ENCODE results near the gene CCNH. TPM values are rescaled to one million over a fixed set of nuclear protein-coding genes. Genes with fewer than 3 reads are reported as not detected.

Gene CCNH
- total and polyA plus RNA-seq, 9 of the 15 experiments (the other 6 are each of a cell fraction or from before 2014, with no cell fraction given) = 100 to 213 (median 150) TPM

DNA sequence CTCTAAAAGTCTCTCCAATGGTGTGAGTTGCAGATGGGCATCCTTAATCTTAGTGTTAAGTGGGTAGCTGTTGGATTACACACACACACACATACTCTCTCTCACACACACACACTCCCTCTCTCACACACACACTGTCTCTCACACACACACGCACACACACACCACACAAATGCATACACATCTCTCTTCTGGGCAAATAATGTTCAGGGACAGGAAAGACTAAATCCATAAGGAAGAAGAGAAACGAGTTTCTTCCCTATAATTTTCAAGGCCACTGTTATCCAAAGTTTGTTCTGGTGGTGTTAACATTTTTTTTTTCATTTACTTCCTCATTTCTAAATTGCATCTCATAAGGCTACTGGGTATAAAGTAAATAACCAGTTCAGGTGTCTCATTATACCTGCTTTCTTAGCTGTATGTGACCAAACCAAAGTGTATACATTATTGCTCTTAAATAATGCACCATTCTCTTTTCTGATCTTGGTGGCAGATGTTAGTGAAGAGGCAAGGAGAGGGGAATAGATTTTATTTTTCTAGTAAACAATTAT lies 22.5 kb upstream of the CCNH start (continued):
- TF ChIP-seq FOXJ2 (tag; IDR thresholded peaks at IDR 0.05) = no peak
- TF ChIP-seq SETDB1 (IDR thresholded peaks at IDR 0.05; ENCODE audit: low read length) = no peak
- TF ChIP-seq ZBTB8A (IDR thresholded peaks at IDR 0.05; ENCODE audit: partially characterized antibody) = no peak
- TF ChIP-seq XRCC3 (IDR thresholded peaks at IDR 0.05) = no peak

DNA sequence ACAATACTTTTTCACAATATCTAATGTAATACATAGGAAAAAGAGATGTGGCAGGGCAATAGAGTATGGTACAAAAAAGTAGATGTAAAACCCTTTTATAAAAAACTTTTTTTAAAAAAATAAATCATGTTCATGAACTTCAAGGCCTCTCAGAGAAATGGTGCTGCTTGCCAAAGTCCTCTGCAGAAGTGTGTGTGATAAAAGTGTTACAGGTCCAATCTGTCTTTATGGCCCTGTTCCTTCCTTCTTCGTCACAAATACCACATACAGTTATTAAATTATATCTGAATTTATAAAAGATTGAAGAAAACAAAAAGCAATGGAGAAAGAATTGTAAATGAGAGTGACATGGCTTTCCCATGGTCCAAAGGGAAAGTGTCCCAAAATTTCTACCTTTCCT lies 21.7 kb upstream of the CCNH start:
- no peaks in the 10 kb centered on the region for H3K79me2 ChIP-seq (ENCODE audit: control insufficient read depth, insufficient read depth, low read length)
- no peaks in the 10 kb centered on the region for H3K9me3 ChIP-seq (replicated peaks; ENCODE audit: control insufficient read depth, insufficient read depth, low read depth, low read length)
- intact Hi-C loops (cut with micrococcal nuclease) (no loop called here), in situ Hi-C loops (cut with MboI) (no loop called here)
- no peak for ATAC-seq
- no peak for DNase-seq (ENCODE audit: extremely low read depth in 1 of 4, low spot score in 3 of 4)
- H3K4me1 ChIP-seq (replicated peaks in 1 of 2; ENCODE audit: control insufficient read depth in 2 of 2, insufficient read depth in 2 of 2, low read length in 2 of 2) = no peaks in the 10 kb centered on the region
- H3K36me3 ChIP-seq (ENCODE audit: control insufficient read depth, insufficient read depth, low read length) = no peaks in the 10 kb centered on the region
- ChIA-PET POLR2A (no interaction called here), CTCF (ENCODE audit: low intra/inter-chr PET ratio) (no interaction called here)
- H2AFZ ChIP-seq (ENCODE audit: low read depth, low read length) = no peak overlapping the region
- FAIRE-seq = no peak
- H4K20me1 ChIP-seq (replicated peaks; ENCODE audit: control insufficient read depth, insufficient read depth, low read length) = no peaks in the 10 kb centered on the region
- no peak overlapping the region for H3K27ac ChIP-seq (ENCODE audit: extremely low read depth, low read depth, low read length)
- H3K9ac ChIP-seq (ENCODE audit: insufficient read depth in 1 of 2, low read depth in 2 of 2, low read length in 2 of 2) = no peak overlapping the region
- no peaks in the 10 kb centered on the region for H3K27me3 ChIP-seq (ENCODE audit: control insufficient read depth in 2 of 2, insufficient read depth in 2 of 2, low read length in 2 of 2)
- 0% methylated on average over 1 of the region's 1 CpG for WGBS (ENCODE audit: insufficient coverage, low coverage, missing lambda C conversion rate)
- TF ChIP-seq ETV1 (tag; conservative IDR thresholded peaks at IDR 0.05; ENCODE audit: low read depth) (no peak), CEBPG (CRISPR knock-in tag; IDR thresholded peaks at IDR 0.05) (no peak), CEBPG (tag; conservative IDR thresholded peaks at IDR 0.05 in 1 of 2, IDR thresholded peaks at IDR 0.05 in 1 of 2) (no peak), NFXL1 (CRISPR knock-in tag; IDR thresholded peaks at IDR 0.05) (no peak), RFX7 (CRISPR knock-in tag; IDR thresholded peaks at IDR 0.05) (no peak)
- TF ChIP-seq, protein P1, sequence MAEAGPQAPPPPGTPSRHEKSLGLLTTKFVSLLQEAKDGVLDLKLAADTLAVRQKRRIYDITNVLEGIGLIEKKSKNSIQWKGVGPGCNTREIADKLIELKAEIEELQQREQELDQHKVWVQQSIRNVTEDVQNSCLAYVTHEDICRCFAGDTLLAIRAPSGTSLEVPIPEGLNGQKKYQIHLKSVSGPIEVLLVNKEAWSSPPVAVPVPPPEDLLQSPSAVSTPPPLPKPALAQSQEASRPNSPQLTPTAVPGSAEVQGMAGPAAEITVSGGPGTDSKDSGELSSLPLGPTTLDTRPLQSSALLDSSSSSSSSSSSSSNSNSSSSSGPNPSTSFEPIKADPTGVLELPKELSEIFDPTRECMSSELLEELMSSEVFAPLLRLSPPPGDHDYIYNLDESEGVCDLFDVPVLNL (CRISPR knock-in tag; IDR thresholded peaks at IDR 0.05; ENCODE audit: low read depth) = no peak
- TF ChIP-seq, protein P2, sequence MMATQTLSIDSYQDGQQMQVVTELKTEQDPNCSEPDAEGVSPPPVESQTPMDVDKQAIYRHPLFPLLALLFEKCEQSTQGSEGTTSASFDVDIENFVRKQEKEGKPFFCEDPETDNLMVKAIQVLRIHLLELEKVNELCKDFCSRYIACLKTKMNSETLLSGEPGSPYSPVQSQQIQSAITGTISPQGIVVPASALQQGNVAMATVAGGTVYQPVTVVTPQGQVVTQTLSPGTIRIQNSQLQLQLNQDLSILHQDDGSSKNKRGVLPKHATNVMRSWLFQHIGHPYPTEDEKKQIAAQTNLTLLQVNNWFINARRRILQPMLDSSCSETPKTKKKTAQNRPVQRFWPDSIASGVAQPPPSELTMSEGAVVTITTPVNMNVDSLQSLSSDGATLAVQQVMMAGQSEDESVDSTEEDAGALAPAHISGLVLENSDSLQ (IDR thresholded peaks at IDR 0.05) = no peak
- no TSS peak for BruUV-seq (replicated peaks)
- H3K4me2 ChIP-seq (ENCODE audit: insufficient read depth, low read length) = no peak overlapping the region
- H3K4me3 ChIP-seq = no peak overlapping the region
- H3K9me1 ChIP-seq (ENCODE audit: control insufficient read depth, insufficient read depth, low read length) = no peaks in the 10 kb centered on the region

Data from K562 (cell line).